GM23248 (cell line): ENCODE results near the gene AAGAB. TPM values are rescaled to one million over a fixed set of nuclear protein-coding genes. Genes with fewer than 3 reads are reported as not detected.
A peak's percentile ranks its signal among the peaks of the same experiment; 100 is the strongest.

Experiments
- DNase-seq: peaks from one replicate; pipeline ENCODE4 v3.0.0-alpha.2; 2015
- H2AFZ ChIP-seq: fragments of 200-600 bp; sonication (generic); 2 replicates; pipeline ENCODE4 v1.6.1; 2016; ENCODE audit warnings: antibody characterized with exemption
- H3F3A ChIP-seq: fragments of 200-600 bp; sonication (generic); 2 replicates; pipeline ENCODE4 v1.6.1; 2016; ENCODE audit warnings: mild to moderate bottlenecking, antibody characterized with exemption, mixed run types; ENCODE audit not compliant: insufficient read depth
- H3K27ac ChIP-seq: fragments of 200-600 bp; sonication (generic); 2 replicates; pipeline ENCODE4 v1.5.1; 2016; ENCODE audit warnings: mild to moderate bottlenecking
- H3K27me3 ChIP-seq: fragments of 200-600 bp; sonication (generic); replicated peaks from 2 replicates; pipeline ENCODE4 v1.6.1; 2016; ENCODE audit warnings: mild to moderate bottlenecking; ENCODE audit not compliant: insufficient read depth
- H3K36me3 ChIP-seq: fragments of 200-600 bp; sonication (generic); 2 replicates; pipeline ENCODE4 v1.6.1; 2016; ENCODE audit warnings: low read depth, mild to moderate bottlenecking
- H3K4me1 ChIP-seq: fragments of 200-600 bp; sonication (generic); 2 replicates; pipeline ENCODE4 v1.6.1; 2016; ENCODE audit warnings: mild to moderate bottlenecking; ENCODE audit not compliant: insufficient read depth
- H3K4me2 ChIP-seq: fragments of 200-600 bp; sonication (generic); one replicate; pipeline ENCODE4 v1.6.1; 2016; ENCODE audit warnings: mild to moderate bottlenecking; ENCODE audit not compliant: unreplicated experiment
- H3K4me3 ChIP-seq: fragments of 200-600 bp; sonication (generic); 2 replicates; pipeline ENCODE4 v1.5.1; 2016; ENCODE audit warnings: mild to moderate bottlenecking
- H3K79me2 ChIP-seq: fragments of 200-600 bp; sonication (generic); 2 replicates; pipeline ENCODE4 v1.6.1; 2016; ENCODE audit warnings: mild to moderate bottlenecking; ENCODE audit not compliant: insufficient read depth
- H3K9ac ChIP-seq: fragments of 200-600 bp; sonication (generic); 2 replicates; pipeline ENCODE4 v1.6.1; 2016; ENCODE audit warnings: mild to moderate bottlenecking
- H3K9me2 ChIP-seq: fragments of 200-600 bp; sonication (generic); 2 replicates; pipeline ENCODE4 v1.6.1; 2016; ENCODE audit warnings: mixed run types, mild to moderate bottlenecking, moderate library complexity; ENCODE audit not compliant: insufficient read depth
- H3K9me3 ChIP-seq: fragments of 200-600 bp; sonication (generic); one replicate; pipeline ENCODE4 v1.6.1; 2017; ENCODE audit warnings: low read depth
- H4K20me1 ChIP-seq: fragments of 200-600 bp; sonication (generic); 2 replicates; pipeline ENCODE4 v1.6.0; 2016; ENCODE audit not compliant: insufficient read depth
- EZH2 ChIP-seq: fragments of 200-600 bp; sonication (generic); IDR thresholded peaks from 2 replicates; pipeline ENCODE4 v1.6.1; 2018; ENCODE audit warnings: antibody characterized with exemption, mild to moderate bottlenecking; ENCODE audit not compliant: insufficient read depth, poor library complexity, severe bottlenecking
- EZH2phosphoT487 ChIP-seq: fragments of 200-600 bp; sonication (generic); IDR thresholded peaks from 2 replicates; pipeline ENCODE4 v1.6.1; 2018; ENCODE audit warnings: antibody characterized with exemption, moderate library complexity, mild to moderate bottlenecking, low read depth; ENCODE audit not compliant: insufficient read depth
- WGBS, 2 experiments: methylation state at CpG; one replicate each; pipeline ENCODE4 v1.1.6; 2015 to 2017; ENCODE audit warnings: low lambda C conversion rate in 2 of 2, low coverage in 1 of 2; ENCODE audit errors: missing lambda C conversion rate in 2 of 2; 5-methylcytosine and 5-hydroxymethylcytosine counted together
- in situ Hi-C: fragments of 300-500 bp; cut with MboI; formaldehyde crosslinking; loops from 2 replicates; pipeline ENCODE4 v1.15.0; 2020
- polyA plus RNA-seq: library from polyadenylated mRNA; unstranded; fragments of >200 nt; fragmentation: Nextera tagmentation; extraction: Ambion mirVana; gene quantifications from 2 replicates; pipeline ENCODE4 v1.2.1, GENCODE V29; 2016
- total RNA-seq: library from RNA; depleted of rRNA; stranded (reverse); fragments of >200 nt; shearing (Covaris generic); gene quantifications from 2 replicates; pipeline ENCODE4 v1.2.3, GENCODE V29; 2014

Gene AAGAB
- total and polyA plus RNA-seq, 2 experiments from 2014 or later, result 40.9 to 43.3 TPM

DNA sequence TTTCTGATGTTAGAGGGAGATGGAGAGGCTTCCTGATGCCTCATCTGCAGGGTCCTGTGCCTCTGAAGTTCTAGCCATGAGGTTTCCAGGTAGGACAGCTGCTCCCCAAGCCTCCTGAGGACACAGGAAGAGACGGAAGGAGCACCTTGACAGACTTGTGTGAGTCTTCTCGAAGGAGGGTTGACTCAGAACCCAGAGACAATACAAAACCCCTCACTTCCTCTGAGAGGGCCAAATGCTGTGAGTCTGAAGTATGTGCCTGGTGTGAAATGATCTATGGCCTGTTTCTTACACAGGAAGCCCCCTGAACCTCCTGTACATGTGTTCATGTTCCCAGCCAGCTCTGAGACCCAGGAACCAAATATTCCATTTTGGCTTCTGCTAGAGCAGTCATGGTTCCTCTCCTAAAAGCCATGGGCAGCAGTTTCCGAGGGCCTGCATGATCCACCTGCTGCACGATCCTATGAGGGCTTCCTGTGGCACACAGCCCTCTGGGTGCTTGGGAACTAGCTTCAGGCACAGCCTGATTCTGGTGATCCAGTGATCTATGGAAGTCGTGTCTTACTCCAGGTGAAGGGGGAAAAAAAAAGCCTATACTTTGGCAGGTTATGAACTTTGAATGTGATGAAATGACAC is 62.2 kb downstream of the AAGAB start:
- Histone ChIP-seq H2AFZ (no peak overlapping the region), H3K9me3 (no peaks in the 10 kb centered on the region), H3K4me1 (peaks cover 40% of the 10 kb centered on the region), H4K20me1 (no peaks in the 10 kb centered on the region), H3K27me3 (no peaks in the 10 kb centered on the region), H3K79me2 (no peaks in the 10 kb centered on the region), H3K27ac (no peak overlapping the region), H3K4me3 (no peak overlapping the region), H3K9ac (no peak overlapping the region), H3K36me3 (peaks cover 36% of the 10 kb centered on the region), H3K4me2 (no peak overlapping the region), H3K9me2 (no peaks in the 10 kb centered on the region), H3F3A (peaks cover 84% of the 10 kb centered on the region)
- DNase-seq, result no peak
- TF ChIP-seq EZH2 (no peak), EZH2phosphoT487 (no peak)
- 97% methylated on average over 5 of the region's 5 CpGs for WGBS, 2 experiments
- in situ Hi-C loops, result no loop called here

GRCh38 chr15:67190813-67191212 is 63.6 kb downstream of the AAGAB start:
- 97% methylated on average over 5 to 11 of the region's 11 CpGs for WGBS, 2 experiments
- Histone ChIP-seq H3K9ac (no peak overlapping the region), H3K4me1 (peaks cover 42% of the 10 kb centered on the region), H3K4me3 (no peak overlapping the region), H3K4me2 (no peak overlapping the region), H2AFZ (no peak overlapping the region), H3K9me3 (no peaks in the 10 kb centered on the region), H3K79me2 (no peaks in the 10 kb centered on the region), H3K27me3 (no peaks in the 10 kb centered on the region), H3K9me2 (no peaks in the 10 kb centered on the region), H4K20me1 (no peaks in the 10 kb centered on the region), H3F3A (peaks cover 88% of the 10 kb centered on the region), H3K36me3 (peaks cover 36% of the 10 kb centered on the region), H3K27ac (no peak overlapping the region)
- no peak for DNase-seq
- TF ChIP-seq EZH2phosphoT487, result no peak
- no peak for TF ChIP-seq EZH2
- in situ Hi-C loops, result no loop called here

DNA sequence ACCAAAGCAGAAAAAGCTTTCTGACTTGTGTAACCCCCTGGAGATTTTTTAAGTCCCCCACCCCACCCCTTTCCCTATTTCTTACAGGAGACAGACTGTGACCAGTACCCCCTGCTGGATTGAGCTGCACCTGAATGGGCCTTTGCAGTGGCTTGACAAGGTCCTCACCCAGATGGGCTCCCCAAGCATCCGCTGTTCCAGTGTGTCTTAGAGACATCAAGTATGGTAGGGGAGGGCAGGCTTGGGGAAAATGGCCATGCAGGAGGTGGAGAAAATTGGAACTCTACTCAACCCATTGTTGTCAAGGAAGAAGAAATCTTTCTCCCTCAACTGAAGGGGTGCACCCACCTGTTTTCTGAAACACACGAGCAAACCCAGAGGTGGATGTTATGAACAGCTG is 64.1 kb downstream of the AAGAB start:
- no peaks in the 10 kb centered on the region for H3K27me3 ChIP-seq
- no peak overlapping the region for H3K9ac ChIP-seq
- peaks cover 47% of the 10 kb centered on the region for H3K4me1 ChIP-seq
- no peaks in the 10 kb centered on the region for H3K79me2 ChIP-seq
- peak overlapping the region; percentile 93 for H3K27ac ChIP-seq
- H3K9me3 ChIP-seq, result no peaks in the 10 kb centered on the region
- no peak for DNase-seq
- no peak overlapping the region for H3K4me2 ChIP-seq
- H4K20me1 ChIP-seq, result no peaks in the 10 kb centered on the region
- 100% methylated on average over 2 of the region's 2 CpGs for WGBS, 2 experiments
- in situ Hi-C loops, result no loop called here
- H2AFZ ChIP-seq, result no peak overlapping the region
- peaks cover 88% of the 10 kb centered on the region for H3F3A ChIP-seq
- H3K4me3 ChIP-seq, result no peak overlapping the region
- H3K9me2 ChIP-seq, result no peaks in the 10 kb centered on the region
- peaks cover 36% of the 10 kb centered on the region for H3K36me3 ChIP-seq
- TF ChIP-seq EZH2phosphoT487 (no peak), EZH2 (no peak)

DNA sequence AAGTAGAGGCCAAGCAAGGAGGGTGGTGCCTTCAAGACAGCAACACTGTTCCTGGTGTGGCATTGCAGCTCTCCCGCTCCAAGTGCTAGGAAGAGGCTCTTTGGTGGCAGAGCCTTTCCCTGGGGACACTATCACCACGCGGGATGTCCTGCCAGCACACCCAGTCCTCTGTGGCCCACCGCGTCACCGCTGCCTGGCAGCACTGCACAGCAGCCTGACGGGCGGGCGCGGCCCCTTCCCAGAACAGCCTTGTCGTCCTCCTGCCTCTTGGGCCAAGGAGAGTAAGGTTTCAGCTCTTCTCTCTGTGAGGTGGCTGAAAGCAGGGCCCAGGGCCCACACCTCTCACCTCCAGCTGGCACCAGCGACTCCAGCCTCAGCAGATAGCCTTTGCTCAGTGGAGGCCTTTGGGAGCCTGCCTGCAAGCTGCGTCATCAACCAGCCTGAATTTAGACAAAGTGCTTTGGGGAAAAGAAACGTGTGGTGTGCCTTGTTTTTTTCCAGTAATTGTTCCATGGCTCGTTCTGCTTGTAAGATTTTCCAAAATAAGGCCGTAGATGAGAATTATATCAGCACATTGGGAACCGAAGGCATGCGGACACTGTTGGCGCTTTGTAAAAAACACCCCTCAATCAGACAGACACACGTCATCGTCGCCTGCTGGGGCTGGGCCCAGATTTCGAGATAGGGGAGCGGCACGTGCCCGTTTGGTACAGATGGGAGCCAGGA is 65.0 kb downstream of the AAGAB start:
- Histone ChIP-seq H3K9me3 (no peaks in the 10 kb centered on the region), H3K79me2 (no peaks in the 10 kb centered on the region), H3K9ac (peak overlapping the region; percentile 74), H3K27ac (peak overlapping the region; percentile 93), H3K27me3 (no peaks in the 10 kb centered on the region), H3F3A (peaks cover 89% of the 10 kb centered on the region), H3K4me1 (peaks cover 48% of the 10 kb centered on the region), H3K4me2 (no peak overlapping the region), H3K4me3 (no peak overlapping the region), H2AFZ (no peak overlapping the region), H3K9me2 (no peaks in the 10 kb centered on the region), H4K20me1 (no peaks in the 10 kb centered on the region), H3K36me3 (peaks cover 42% of the 10 kb centered on the region)
- in situ Hi-C loops, result no loop called here
- DNase-seq, result peak; percentile 63
- WGBS, 2 experiments, result 36 to 37% methylated on average over 26 of the region's 26 CpGs
- TF ChIP-seq EZH2, result no peak
- no peak for TF ChIP-seq EZH2phosphoT487
